AG09319 (cell line): ENCODE measurements around the gene MAD1L1.

Experiments used
- DNase-seq: peaks from one replicate; pipeline ENCODE4 v3.0.0-alpha.2; 2010; ENCODE audit warnings: low read depth; ENCODE audit errors: extremely low read depth
- TF ChIP-seq, protein P1 (sequence below): IDR thresholded peaks from 2 replicates; pipeline ENCODE4 v1.5.1; 2011; ENCODE audit warnings: low read depth, mild to moderate bottlenecking, inconsistent platforms, low read length, moderate library complexity

The MAD1L1 gene

DNA sequence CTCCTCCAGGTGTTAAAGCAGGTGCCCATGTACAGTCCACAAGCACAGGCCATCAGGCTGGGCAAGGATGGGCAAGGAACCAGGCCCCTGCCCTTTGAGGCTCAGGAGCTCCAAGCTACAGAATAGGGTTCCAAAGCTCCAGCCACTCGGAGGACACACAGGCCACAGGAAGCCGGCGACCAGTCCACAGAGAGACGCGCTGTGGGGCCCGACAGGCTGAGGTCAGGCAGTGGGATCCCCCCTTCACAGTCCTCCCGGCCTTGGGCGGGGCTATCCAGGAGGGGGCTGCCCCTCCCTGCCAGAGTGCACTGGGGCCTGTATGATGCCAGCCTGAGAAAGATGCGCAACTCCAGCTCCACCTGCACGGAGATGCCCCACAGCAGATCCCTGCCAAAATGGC is 34.0 kb downstream of the MAD1L1 start:
- no peak for DNase-seq
- TF ChIP-seq, protein P1, sequence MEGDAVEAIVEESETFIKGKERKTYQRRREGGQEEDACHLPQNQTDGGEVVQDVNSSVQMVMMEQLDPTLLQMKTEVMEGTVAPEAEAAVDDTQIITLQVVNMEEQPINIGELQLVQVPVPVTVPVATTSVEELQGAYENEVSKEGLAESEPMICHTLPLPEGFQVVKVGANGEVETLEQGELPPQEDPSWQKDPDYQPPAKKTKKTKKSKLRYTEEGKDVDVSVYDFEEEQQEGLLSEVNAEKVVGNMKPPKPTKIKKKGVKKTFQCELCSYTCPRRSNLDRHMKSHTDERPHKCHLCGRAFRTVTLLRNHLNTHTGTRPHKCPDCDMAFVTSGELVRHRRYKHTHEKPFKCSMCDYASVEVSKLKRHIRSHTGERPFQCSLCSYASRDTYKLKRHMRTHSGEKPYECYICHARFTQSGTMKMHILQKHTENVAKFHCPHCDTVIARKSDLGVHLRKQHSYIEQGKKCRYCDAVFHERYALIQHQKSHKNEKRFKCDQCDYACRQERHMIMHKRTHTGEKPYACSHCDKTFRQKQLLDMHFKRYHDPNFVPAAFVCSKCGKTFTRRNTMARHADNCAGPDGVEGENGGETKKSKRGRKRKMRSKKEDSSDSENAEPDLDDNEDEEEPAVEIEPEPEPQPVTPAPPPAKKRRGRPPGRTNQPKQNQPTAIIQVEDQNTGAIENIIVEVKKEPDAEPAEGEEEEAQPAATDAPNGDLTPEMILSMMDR: no peak

DNA sequence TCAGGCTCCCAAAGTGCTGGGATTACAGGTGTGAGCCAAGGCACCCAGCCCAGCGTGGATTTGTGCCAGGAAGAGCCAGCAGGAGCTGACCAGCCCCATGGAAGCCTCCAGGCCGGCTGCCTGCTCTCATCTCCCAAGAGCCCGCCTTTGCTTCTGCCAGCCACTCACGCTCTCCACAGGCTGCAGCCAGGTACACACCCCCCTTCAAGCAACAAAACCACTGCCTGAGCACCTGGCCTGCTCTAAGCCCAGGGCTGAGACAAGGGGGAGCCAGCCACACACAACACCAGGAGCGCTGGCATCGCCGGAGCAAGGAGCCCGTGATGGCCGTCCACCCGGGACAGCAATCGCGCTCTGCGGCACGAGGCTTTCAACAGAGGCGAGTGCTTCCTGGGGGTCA is 34.5 kb downstream of the MAD1L1 start:
- DNase-seq: no peak
- TF ChIP-seq, protein P1: no peak

DNA sequence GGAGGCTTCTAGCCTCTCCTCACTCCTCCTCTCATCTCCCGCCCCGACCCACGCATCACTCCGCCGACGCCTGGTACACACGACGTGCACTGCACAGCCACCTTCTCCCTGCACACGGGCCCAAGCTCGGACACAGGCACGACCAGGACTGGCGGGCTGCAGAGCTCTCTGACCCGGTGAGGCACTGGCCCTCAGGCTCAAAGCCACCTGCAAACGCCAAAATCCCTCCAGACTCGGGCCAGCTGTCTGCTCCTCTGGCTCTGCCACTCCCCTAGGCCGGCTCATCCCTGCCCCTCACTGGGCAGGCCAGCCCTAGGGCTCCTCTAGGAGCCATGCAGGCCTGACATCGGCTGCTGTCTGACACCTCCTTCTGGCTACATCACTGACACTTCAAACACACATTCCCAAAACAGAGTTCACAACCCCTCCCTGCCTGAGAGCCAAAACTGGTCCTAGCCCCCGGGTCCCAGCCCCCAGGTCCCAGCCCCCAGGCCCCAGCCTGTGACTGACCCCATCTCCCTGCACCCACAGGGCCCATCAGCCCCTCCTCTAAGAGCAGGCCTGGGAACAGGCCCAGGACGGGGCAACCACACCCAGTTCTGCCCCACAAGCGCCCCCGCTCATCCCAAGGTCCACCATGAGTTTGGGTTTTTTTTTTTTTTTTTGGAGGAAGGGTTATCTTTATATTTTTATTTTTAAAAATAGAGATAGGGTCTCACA is 35.1 kb downstream of the MAD1L1 start:
- DNase-seq: no peak
- TF ChIP-seq, protein P1: no peak

DNA sequence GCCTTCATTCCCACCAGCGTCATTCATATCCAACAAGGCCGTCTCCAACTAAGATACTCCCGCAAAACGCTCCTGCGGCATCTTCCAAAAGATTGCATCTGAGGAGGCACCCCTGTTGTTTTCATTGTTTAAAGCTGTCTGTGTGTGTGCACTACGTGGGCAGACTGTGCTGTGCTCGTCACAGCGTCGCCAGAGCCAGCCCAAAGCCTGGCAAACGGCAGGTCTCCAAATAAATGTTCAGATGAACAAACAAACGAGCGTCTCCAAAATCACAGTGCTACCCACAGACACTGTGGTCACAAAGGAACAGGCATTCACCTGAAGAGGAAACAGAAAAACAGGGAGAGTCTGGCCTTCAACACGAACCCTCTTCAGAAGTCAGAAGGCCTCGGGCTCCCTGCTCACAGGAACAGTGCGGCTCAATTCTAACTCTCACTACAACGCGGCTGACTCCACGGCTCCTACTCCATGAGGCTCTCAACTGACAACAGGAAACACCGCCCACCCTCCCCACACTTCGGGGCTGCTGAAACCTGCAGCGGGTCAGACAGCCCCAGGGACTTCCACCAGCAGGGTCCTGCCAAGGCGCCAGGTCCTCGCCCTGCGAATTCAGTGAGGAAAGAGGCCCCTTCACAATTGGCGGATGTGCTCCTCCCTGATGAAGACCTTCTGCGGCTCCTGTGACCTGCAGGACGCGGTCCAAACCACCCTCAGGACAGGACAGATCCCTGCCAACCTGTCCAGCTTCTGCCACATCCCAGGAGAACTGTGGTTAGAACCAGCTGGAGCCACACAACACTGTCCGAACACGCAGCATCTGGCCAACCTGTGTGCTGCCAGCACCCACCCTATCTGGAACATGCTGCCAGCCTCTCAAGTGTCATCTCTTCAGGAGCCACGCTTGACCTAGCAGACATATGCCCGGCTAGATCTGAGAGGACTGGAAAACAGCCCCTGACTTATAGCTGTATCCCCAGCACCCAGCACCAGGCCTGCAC is 36.1 kb downstream of the MAD1L1 start:
- TF ChIP-seq, protein P1: no peak
- DNase-seq: no peak

DNA sequence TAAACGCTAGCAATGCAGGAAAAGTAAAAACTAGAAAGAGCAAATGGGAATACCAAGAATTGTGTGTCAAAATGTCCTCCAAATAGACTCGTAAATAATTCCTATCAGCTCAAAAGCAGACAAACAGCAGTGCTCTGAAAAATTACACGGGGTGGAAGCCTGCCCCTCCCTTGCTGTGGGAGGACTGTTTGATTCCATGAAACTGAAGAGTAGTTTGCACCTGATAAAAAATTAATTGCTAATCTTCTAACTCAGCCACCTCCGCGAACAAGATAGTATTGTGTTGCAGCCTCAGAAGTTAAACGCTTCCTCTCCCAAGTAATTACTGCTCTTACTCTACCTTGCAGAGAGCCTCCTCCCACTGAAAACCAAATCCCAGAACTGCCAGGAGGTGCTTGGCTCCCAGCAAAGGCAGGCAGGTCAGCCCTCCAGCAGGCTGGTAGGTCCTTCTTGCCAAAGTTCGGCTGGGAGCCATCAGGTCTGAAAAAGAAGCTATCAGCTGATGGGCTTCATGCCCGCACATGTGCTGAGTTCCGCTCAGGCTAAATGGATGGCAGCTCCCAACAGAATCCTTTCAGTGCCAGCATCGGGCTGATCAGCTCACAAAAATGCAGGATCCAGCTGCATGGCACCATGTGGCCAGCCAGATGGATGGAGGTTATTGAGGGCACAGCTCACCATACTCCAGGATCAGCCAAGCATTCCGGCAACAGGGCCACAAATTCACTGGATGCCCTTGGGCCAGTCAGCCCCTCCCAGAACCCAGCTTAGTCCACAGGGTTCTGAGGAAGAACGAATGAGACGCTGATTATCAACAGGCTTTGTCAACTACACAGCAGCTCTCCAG is 37.1 kb downstream of the MAD1L1 start:
- DNase-seq: no peak
- TF ChIP-seq, protein P1: no peak

DNA sequence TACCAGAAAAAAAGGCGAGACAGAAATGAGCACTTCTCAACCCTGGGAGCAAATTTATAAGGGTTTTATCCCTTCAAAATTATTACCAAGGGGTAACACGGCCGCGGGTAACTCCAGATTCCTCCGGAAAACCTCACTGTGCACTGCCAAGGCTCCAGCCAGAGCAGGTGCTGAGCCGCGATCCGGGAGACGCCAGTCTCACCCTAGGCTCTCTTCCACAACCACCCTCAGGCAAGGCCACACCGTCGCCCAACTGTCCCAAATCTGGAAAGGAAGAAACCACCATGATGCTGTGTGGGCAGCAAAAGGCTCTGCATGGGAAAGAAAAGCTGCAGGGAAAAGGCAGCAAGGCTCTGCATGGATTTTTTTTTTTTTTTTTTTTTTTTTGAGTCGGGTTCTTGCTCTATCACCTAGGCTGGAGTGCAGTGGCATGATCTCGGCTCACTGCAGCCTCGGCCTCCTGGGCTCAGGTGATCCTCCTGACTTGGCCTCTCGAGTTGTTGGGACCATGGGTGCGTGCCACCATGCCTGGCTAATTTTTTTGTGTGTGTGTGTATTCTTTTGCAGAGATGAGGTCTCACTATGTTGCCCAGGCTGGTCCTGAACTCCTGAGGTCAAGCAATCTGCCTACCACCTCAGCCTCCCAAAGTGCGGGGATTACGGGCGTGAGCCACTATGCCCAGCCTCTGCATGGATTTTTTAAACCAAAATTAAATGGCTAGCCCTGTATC is 39.0 kb downstream of the MAD1L1 start:
- DNase-seq: no peak
- TF ChIP-seq, protein P1: no peak
